AG08395 (cell line): ENCODE measurements around the gene CARD11.
"Not testable (repeated sequence)": the region's sequence is repeated elsewhere in the genome, so short reads cannot be mapped to it uniquely, and the experiment has no call there.

ENCODE experiments used
- DNase-seq: peaks from one replicate; pipeline ENCODE4 v3.0.0; 2012; ENCODE audit warnings: mixed read lengths, low spot score

The CARD11 gene

GRCh38 chr7:2962865-2963264, 80.8 kb downstream of the CARD11 start:
- no peak for DNase-seq

- DNase-seq = no peak
Observed at GRCh38 chr7:2959828-2960599, 83.7 kb downstream of the CARD11 start.

- DNase-seq = no peak
Observed at GRCh38 chr7:2959103-2959680, 84.5 kb downstream of the CARD11 start.

- DNase-seq = no peak
Observed at GRCh38 chr7:2958416-2959102, 85.1 kb downstream of the CARD11 start.

- not testable (repeated sequence) for DNase-seq
Observed at GRCh38 chr7:2957369-2957727, 86.3 kb downstream of the CARD11 start.

GRCh38 chr7:2956526-2957368, 86.9 kb downstream of the CARD11 start:
- DNase-seq = peak; percentile 20

GRCh38 chr7:2956076-2956475, 87.6 kb downstream of the CARD11 start:
- DNase-seq = no peak

- no peak for DNase-seq
Observed at GRCh38 chr7:2955269-2955668, 88.4 kb downstream of the CARD11 start.

GRCh38 chr7:2954433-2954853, 89.2 kb downstream of the CARD11 start:
- no peak for DNase-seq

- no peak for DNase-seq
Observed at GRCh38 chr7:2953588-2954407, 89.9 kb downstream of the CARD11 start.

GRCh38 chr7:2953099-2953498, 90.6 kb downstream of the CARD11 start:
- no peak for DNase-seq

GRCh38 chr7:2952316-2952715, 91.4 kb downstream of the CARD11 start:
- DNase-seq = no peak

- no peak for DNase-seq
Observed at GRCh38 chr7:2950578-2950977, 93.1 kb downstream of the CARD11 start.

- DNase-seq = no peak
Observed at GRCh38 chr7:2948749-2949148, 94.9 kb downstream of the CARD11 start.

GRCh38 chr7:2947058-2947780, 96.4 kb downstream of the CARD11 start:
- no peak for DNase-seq

- no peak for DNase-seq
Observed at GRCh38 chr7:2945171-2945570, 98.5 kb downstream of the CARD11 start.

GRCh38 chr7:2944739-2945138, 98.9 kb downstream of the CARD11 start:
- DNase-seq = no peak

- DNase-seq = no peak
Observed at GRCh38 chr7:2943851-2944601, 99.6 kb downstream of the CARD11 start.

GRCh38 chr7:2941216-2941859, 102.3 kb downstream of the CARD11 start:
- no peak for DNase-seq

GRCh38 chr7:2940466-2940865, 103.2 kb downstream of the CARD11 start:
- no peak for DNase-seq
